K562 (cell line): Measurements from ENCODE around the gene GPR25. TPM values are rescaled to one million over a fixed set of nuclear protein-coding genes. Genes with fewer than 3 reads are reported as not detected.

ENCODE experiments used
- ATAC-seq: fragments of 200-7000 bp; cut with Tn5 transposase; 3 replicates; pipeline ENCODE4 v1.9.1; 2020; ENCODE audit warnings: moderate library complexity
- Bru-seq: library from RNA; stranded (reverse); fragments of 400-500 nt; gene quantifications from one replicate; lab custom pipeline; 2021; lab: Mats Ljungman, UMichigan
- BruChase-seq, 2 experiments: library from RNA; stranded (reverse); fragments of 400-500 nt; gene quantifications; one replicate each; lab custom pipeline; 2021; lab: Mats Ljungman, UMichigan
- BruUV-seq: library from RNA; stranded (reverse); fragments of 400-500 nt; replicated peaks from 2 replicates; lab custom pipeline; 2021; lab: Mats Ljungman, UMichigan
- CTCF ChIA-PET: fragments of 300-600 bp; formaldehyde crosslinking; extraction: SDS; loops from one replicate; lab custom pipeline; 2021; ENCODE audit warnings: low intra/inter-chr PET ratio; lab: Yijun Ruan, JAX
- POLR2A ChIA-PET: fragments of 300-600, 350-650 bp; sonication (Branson Sonifier 250); formaldehyde crosslinking; extraction: SDS; loops from one replicate; lab custom pipeline; 2021; ENCODE audit warnings: antibody characterized with exemption, inconsistent platforms; lab: Yijun Ruan, JAX
- DNase-seq, 4 experiments: peaks; one replicate each; pipeline versions ENCODE4 v3.0.0 to v3.0.0-alpha.2; 2011 to 2018; ENCODE audit warnings: low spot score in 3 of 4, mixed read lengths in 3 of 4; ENCODE audit errors: extremely low read depth in 1 of 4
- FAIRE-seq: peaks from 2 replicates; lab custom pipeline; 2011; peaks lifted over from hg19 to GRCh38; lab: Jason Lieb, UNC
- H2AFZ ChIP-seq: 2 replicates; pipeline ENCODE4 v1.6.0; 2011; ENCODE audit warnings: low read depth, low read length, control low read depth, inconsistent platforms
- H3K27ac ChIP-seq: fragments of 200-600 bp; 3 replicates; pipeline ENCODE4 v1.8.0; 2011; ENCODE audit warnings: low read depth, mild to moderate bottlenecking, control low read depth, inconsistent platforms, low read length, moderate library complexity, mixed read lengths; ENCODE audit errors: extremely low read depth
- H3K27me3 ChIP-seq, 2 experiments: fragments of 300-600 bp in 1 of 2; 2 replicates in 1 of 2; 3 replicates in 1 of 2; pipeline versions ENCODE4 v1.6.0 to v1.8.0; 2011; ENCODE audit warnings: inconsistent platforms in 2 of 2, low read length in 2 of 2, mild to moderate bottlenecking in 1 of 2, mixed read lengths in 1 of 2, moderate library complexity in 1 of 2; ENCODE audit not compliant: control insufficient read depth in 2 of 2, insufficient read depth in 2 of 2
- H3K36me3 ChIP-seq: fragments of 300-600 bp; 3 replicates; pipeline ENCODE4 v1.8.0; 2011; ENCODE audit warnings: mild to moderate bottlenecking, low read length, inconsistent platforms; ENCODE audit not compliant: control insufficient read depth, insufficient read depth
- H3K4me1 ChIP-seq, 2 experiments: fragments of 200-600 bp in 1 of 2; replicated peaks in 1 of 2; 2 replicates in 1 of 2; 3 replicates in 1 of 2; pipeline versions ENCODE4 v1.5.1 to v1.8.0; 2011; ENCODE audit warnings: inconsistent platforms in 2 of 2, low read length in 2 of 2, mild to moderate bottlenecking in 1 of 2, mixed read lengths in 1 of 2, moderate library complexity in 1 of 2; ENCODE audit not compliant: control insufficient read depth in 2 of 2, insufficient read depth in 2 of 2
- H3K4me2 ChIP-seq: 2 replicates; pipeline ENCODE4 v1.6.1; 2011; ENCODE audit warnings: low read length, control low read depth, inconsistent platforms, mixed read lengths; ENCODE audit not compliant: insufficient read depth
- H3K4me3 ChIP-seq: fragments of 200-600 bp; sonication (generic), shearing (Covaris generic); 2 replicates; pipeline ENCODE4 v1.5.1; 2016; ENCODE audit warnings: control low read depth, inconsistent platforms
- H3K79me2 ChIP-seq: fragments of 200-600 bp; 3 replicates; pipeline ENCODE4 v1.8.0; 2011; ENCODE audit warnings: low read length, inconsistent platforms; ENCODE audit not compliant: control insufficient read depth, insufficient read depth
- H3K9ac ChIP-seq, 2 experiments: 2 replicates each; pipeline versions ENCODE4 v1.6.0 to v1.6.1; 2011; ENCODE audit warnings: low read depth in 2 of 2, low read length in 2 of 2, control low read depth in 1 of 2, inconsistent platforms in 1 of 2, mild to moderate bottlenecking in 1 of 2, mixed read lengths in 1 of 2; ENCODE audit not compliant: insufficient read depth in 1 of 2
- H3K9me1 ChIP-seq: one replicate; pipeline ENCODE4 v1.6.0; 2011; ENCODE audit warnings: inconsistent platforms, mild to moderate bottlenecking, low read length, moderate library complexity; ENCODE audit not compliant: control insufficient read depth, insufficient read depth
- H3K9me3 ChIP-seq: replicated peaks from 2 replicates; pipeline ENCODE4 v1.5.1; 2011; ENCODE audit warnings: low read depth, low read length, inconsistent platforms; ENCODE audit not compliant: control insufficient read depth, insufficient read depth
- H4K20me1 ChIP-seq: replicated peaks from 2 replicates; pipeline ENCODE4 v1.6.1; 2011; ENCODE audit warnings: low read length, inconsistent platforms, mixed read lengths; ENCODE audit not compliant: control insufficient read depth, insufficient read depth
- CBX5 ChIP-seq: IDR thresholded peaks from 2 replicates; pipeline ENCODE4 v1.6.1; 2014; ENCODE audit warnings: low read depth, borderline replicate concordance
- GTF2E2 ChIP-seq: fragments of 200-800 bp; sonication (Bioruptor generic); IDR thresholded peaks from 2 replicates; pipeline ENCODE4 v1.6.1; 2016; ENCODE audit warnings: missing genetic modification characterization, missing compliant biosample characterization
- HEY1 ChIP-seq: fragments of 250-450 bp; sonication (Bioruptor Pico); IDR thresholded peaks from 2 replicates; pipeline ENCODE4 v1.5.0; 2020; ENCODE audit warnings: mild to moderate bottlenecking, moderate library complexity, borderline replicate concordance
- HNRNPLL ChIP-seq: fragments of 200-400 bp; formaldehyde crosslinking; IDR thresholded peaks from 2 replicates; pipeline ENCODE4 v1.6.1; 2017; ENCODE audit warnings: low read length, low read depth, mild to moderate bottlenecking; ENCODE audit not compliant: poor library complexity, severe bottlenecking
- TAF7 ChIP-seq: fragments of 450-650 bp; IDR thresholded peaks from 2 replicates; pipeline ENCODE4 v1.6.1; 2016; ENCODE audit warnings: missing genetic modification characterization, missing compliant biosample characterization
- TRIM28 ChIP-seq: fragments of 450-650 bp; IDR thresholded peaks from 2 replicates; pipeline ENCODE4 v1.6.1; 2017
- ZC3H4 ChIP-seq: sonication (generic); formaldehyde crosslinking; IDR thresholded peaks from 2 replicates; pipeline ENCODE4 v1.9.0; 2021; ENCODE audit warnings: missing genetic modification reagents, borderline replicate concordance
- ZKSCAN1 ChIP-seq: fragments of 150-350 bp; IDR thresholded peaks from 2 replicates; pipeline ENCODE4 v1.6.1; 2016; ENCODE audit warnings: low read depth, low read length
- ZNF324 ChIP-seq: fragments of 250-450 bp; sonication (Bioruptor Pico); IDR thresholded peaks from 2 replicates; pipeline ENCODE4 v1.4.0; 2020; ENCODE audit warnings: mild to moderate bottlenecking
- WGBS: fragments of 100-300 bp; shearing (Covaris generic); methylation state at CpG from one replicate; pipeline ENCODE4 v1.1.6; 2016; ENCODE audit warnings: low coverage, mixed read lengths; ENCODE audit not compliant: insufficient coverage; ENCODE audit errors: missing lambda C conversion rate; 5-methylcytosine and 5-hydroxymethylcytosine counted together
- in situ Hi-C: fragments of 300-500 bp; cut with MboI; formaldehyde crosslinking; loops from 4 replicates; pipeline ENCODE4 v1.15.0; 2018; ENCODE audit warnings: inconsistent platforms, mixed read lengths
- intact Hi-C: fragments of 100-400 bp; cut with micrococcal nuclease; formaldehyde crosslinking; loops from 2 replicates; pipeline ENCODE4 v1.14.2; 2022
- long read RNA-seq, 3 experiments: library from polyadenylated mRNA in 2 of 3; library from RNA in 1 of 3; unstranded in 2 of 3; stranded (forward) in 1 of 3; transcript quantifications; one replicate each; pipeline ENCODE4 v2.0.0, GENCODE V29; 2019 to 2022
- polyA minus RNA-seq, 3 experiments: library from RNA; depleted of rRNA, polyadenylated mRNA; stranded (reverse); fragments of >200 nt; gene quantifications; 2 replicates each; pipeline ENCODE4 v1.2.3, GENCODE V29; 2011
- polyA plus RNA-seq, 8 experiments: library from polyadenylated mRNA; depleted of rRNA in 4 of 8; stranded (reverse) in 5 of 8; unstranded in 3 of 8; fragments of >200 nt; fragmentation: Nextera tagmentation in 2 of 8; fragmentation: Illumina TruSeq in 1 of 8; extraction: Ambion mirVana in 2 of 8; extraction: Trizol in 1 of 8; gene quantifications; 2 replicates each; pipeline versions ENCODE4 v1.2.1 to v1.2.3, GENCODE V29; 2011 to 2014; ENCODE audit warnings: inconsistent platforms in 1 of 8, missing spikeins in 1 of 8
- total RNA-seq, 7 experiments: library from RNA; depleted of rRNA in 6 of 7; stranded (reverse); fragments of >200 nt in 6 of 7; fragmentation: Illumina TruSeq in 2 of 7; extraction: Trizol in 2 of 7; gene quantifications; 2 replicates each; pipeline versions ENCODE4 v1.2.1 to v1.2.3, GENCODE V29; 2011 to 2021; ENCODE audit warnings: low replicate concordance in 1 of 7
- TF ChIP-seq, protein P1 (sequence below): sonication (generic); formaldehyde crosslinking; IDR thresholded peaks from 2 replicates; pipeline ENCODE4 v1.8.0; 2022; ENCODE audit warnings: missing genetic modification reagents, mild to moderate bottlenecking, borderline replicate concordance

GPR25 gene, protein sequence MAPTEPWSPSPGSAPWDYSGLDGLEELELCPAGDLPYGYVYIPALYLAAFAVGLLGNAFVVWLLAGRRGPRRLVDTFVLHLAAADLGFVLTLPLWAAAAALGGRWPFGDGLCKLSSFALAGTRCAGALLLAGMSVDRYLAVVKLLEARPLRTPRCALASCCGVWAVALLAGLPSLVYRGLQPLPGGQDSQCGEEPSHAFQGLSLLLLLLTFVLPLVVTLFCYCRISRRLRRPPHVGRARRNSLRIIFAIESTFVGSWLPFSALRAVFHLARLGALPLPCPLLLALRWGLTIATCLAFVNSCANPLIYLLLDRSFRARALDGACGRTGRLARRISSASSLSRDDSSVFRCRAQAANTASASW
- total RNA-seq (2011; cell fraction: chromatin; rRNA removed; ENCODE audit: low replicate concordance), result not detected in 2 replicates
- total RNA-seq (2011; cell fraction: nucleolus; rRNA removed), result not detected in 2 replicates
- total RNA-seq (2011; cell fraction: nucleoplasm; rRNA removed), result not detected in 2 replicates
- total RNA-seq (2014; rRNA removed) (not detected in 2 replicates), total RNA-seq (2014; rRNA removed; fragmentation: Illumina TruSeq; extraction: Trizol) (not detected in 2 replicates), total RNA-seq (2015; rRNA removed; fragmentation: Illumina TruSeq; extraction: Trizol) (not detected in 2 replicates), total RNA-seq (2021) (not detected in 2 replicates), polyA plus RNA-seq (2011; rRNA removed) (not detected in 2 replicates), polyA plus RNA-seq (2014; fragmentation: Illumina TruSeq; extraction: Trizol) (not detected in 2 replicates), polyA plus RNA-seq (2014; fragmentation: Nextera tagmentation; extraction: Ambion mirVana) (not detected), polyA plus RNA-seq (2014; rRNA removed) (not detected in 2 replicates), polyA minus RNA-seq (2011; rRNA and poly(A)+ RNA removed) (not detected in 2 replicates), Bru-seq, nascent RNA (not detected), BruChase-seq, experiment 1, labeled RNA remaining after a 2-hour chase (not detected), BruChase-seq, experiment 2, labeled RNA remaining after a 6-hour chase (not detected)
- not detected in 2 replicates for polyA plus RNA-seq (2011; cell fraction: cytosol; rRNA removed)
- polyA plus RNA-seq (2011; cell fraction: nucleus; rRNA removed), result not detected in 2 replicates
- polyA plus RNA-seq (2012), result not detected in 2 replicates
- not detected in 2 replicates for polyA minus RNA-seq (2011; cell fraction: cytosol; rRNA and poly(A)+ RNA removed)
- polyA minus RNA-seq (2011; cell fraction: nucleus; rRNA and poly(A)+ RNA removed), result not detected in 2 replicates
- long read RNA-seq, experiment 1, result 0 reads
- long read RNA-seq, experiment 2, result 0 reads
- long read RNA-seq, experiment 3, result 0 reads

DNA sequence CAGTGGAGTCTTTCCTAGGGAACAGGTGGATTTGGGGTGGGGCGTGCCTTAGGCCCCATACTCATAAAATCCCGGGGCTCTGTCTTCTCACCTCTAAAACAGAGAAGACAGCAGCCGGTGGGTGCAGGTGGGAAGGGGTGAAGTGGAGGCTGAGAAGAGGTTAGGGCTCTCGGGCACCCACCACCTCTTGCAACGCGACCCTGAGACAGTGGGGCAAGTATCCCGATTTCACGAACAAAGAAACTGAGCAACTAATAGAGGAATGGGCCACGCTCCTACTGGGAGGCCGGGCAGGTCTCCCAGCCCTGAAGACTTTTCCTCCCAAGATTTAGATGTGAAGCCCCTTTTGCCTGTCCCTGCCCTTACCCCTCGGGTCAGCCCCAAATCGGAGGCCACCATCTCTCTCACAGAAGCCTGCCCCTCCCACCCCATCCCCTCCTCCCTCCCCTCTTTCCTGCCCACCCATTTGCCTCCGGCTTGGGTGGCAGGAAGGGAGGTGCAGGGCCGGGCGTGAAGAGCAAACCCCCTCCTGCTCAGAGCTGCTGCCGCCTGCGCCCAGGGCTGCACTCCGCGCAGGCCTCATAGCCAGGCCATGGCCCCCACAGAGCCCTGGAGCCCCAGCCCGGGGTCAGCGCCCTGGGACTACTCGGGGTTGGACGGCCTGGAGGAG is at the start of gene GPR25:
Gene GPR25, plus strand, starts transcription at position 536 of the 670 bp plus-strand sequence. Its CDS starts 57 bp downstream, at position 593.
- TF ChIP-seq CBX5 (no peak), GTF2E2 (tag) (no peak), TRIM28 (no peak), ZC3H4 (CRISPR knock-in tag) (no peak), TAF7 (tag) (no peak), HNRNPLL (no peak), HEY1 (CRISPR knock-in tag) (no peak), ZNF324 (no peak), ZKSCAN1 (no peak)
- TF ChIP-seq, protein P1, sequence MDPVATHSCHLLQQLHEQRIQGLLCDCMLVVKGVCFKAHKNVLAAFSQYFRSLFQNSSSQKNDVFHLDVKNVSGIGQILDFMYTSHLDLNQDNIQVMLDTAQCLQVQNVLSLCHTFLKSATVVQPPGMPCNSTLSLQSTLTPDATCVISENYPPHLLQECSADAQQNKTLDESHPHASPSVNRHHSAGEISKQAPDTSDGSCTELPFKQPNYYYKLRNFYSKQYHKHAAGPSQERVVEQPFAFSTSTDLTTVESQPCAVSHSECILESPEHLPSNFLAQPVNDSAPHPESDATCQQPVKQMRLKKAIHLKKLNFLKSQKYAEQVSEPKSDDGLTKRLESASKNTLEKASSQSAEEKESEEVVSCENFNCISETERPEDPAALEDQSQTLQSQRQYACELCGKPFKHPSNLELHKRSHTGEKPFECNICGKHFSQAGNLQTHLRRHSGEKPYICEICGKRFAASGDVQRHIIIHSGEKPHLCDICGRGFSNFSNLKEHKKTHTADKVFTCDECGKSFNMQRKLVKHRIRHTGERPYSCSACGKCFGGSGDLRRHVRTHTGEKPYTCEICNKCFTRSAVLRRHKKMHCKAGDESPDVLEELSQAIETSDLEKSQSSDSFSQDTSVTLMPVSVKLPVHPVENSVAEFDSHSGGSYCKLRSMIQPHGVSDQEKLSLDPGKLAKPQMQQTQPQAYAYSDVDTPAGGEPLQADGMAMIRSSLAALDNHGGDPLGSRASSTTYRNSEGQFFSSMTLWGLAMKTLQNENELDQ (CRISPR knock-in tag), result no peak
- H3K4me1 ChIP-seq, result peaks cover 0 to 14% of the 10 kb centered on the region in 2 experiments; a peak in 1 of 5 replicates
- ATAC-seq (no peak; the same call in 2 of the 3 replicates), FAIRE-seq (no peak), DNase-seq (no peak)
- H4K20me1 ChIP-seq, result 0 out of 2 replicates have a peak, but pooled peaks cover 7% of the 10 kb centered on the region
- H3K27me3 ChIP-seq, result peaks cover 60 to 71% of the 10 kb centered on the region in 2 experiments
- intact Hi-C loops (no loop called here), in situ Hi-C loops (no loop called here)
- no peak within 1 kb of the TSS for H3K4me2 ChIP-seq
- no peak within 1 kb of the TSS for H3K4me3 ChIP-seq
- no peak within 1 kb of the TSS for H2AFZ ChIP-seq
- WGBS, result 8% methylated on average over 21 of the region's 23 CpGs
- H3K36me3 ChIP-seq, result no peaks in the 10 kb centered on the region
- H3K9me3 ChIP-seq, result no peaks in the 10 kb centered on the region
- H3K9ac ChIP-seq, result no peak within 1 kb of the TSS
- no peak within 1 kb of the TSS for H3K27ac ChIP-seq
- POLR2A ChIA-PET, result no interaction called here
- CTCF ChIA-PET, result no interaction called here
- H3K9me1 ChIP-seq, result no peaks in the 10 kb centered on the region
- no peaks in the 10 kb centered on the region for H3K79me2 ChIP-seq
- no TSS peak for BruUV-seq
